H1 (cell line): ENCODE results near the gene NEK4. TPM values are rescaled to one million over a fixed set of nuclear protein-coding genes. Genes with fewer than 3 reads are reported as not detected.

ENCODE experiments used
- CTCF ChIA-PET: fragments of 300-600 bp; sonication (Branson Sonifier 250); formaldehyde crosslinking; loops from one replicate; lab custom pipeline; 2021; ENCODE audit not compliant: partially characterized antibody; lab: Charles Lee
- POLR2A ChIA-PET: fragments of 300-600 bp; sonication (Branson Sonifier 250); formaldehyde crosslinking; loops from one replicate; lab custom pipeline; 2021; ENCODE audit warnings: inconsistent platforms; ENCODE audit not compliant: partially characterized antibody; lab: Charles Lee
- DNase-seq, 2 experiments: peaks; one replicate each; pipeline versions ENCODE4 v3.0.0 to v3.0.0-alpha.2; 2010 to 2022; ENCODE audit warnings: low spot score in 2 of 2, low read depth in 1 of 2, mixed read lengths in 1 of 2
- FAIRE-seq: peaks from 2 replicates; lab custom pipeline; 2011; peaks lifted over from hg19 to GRCh38; lab: Jason Lieb, UNC
- H2AFZ ChIP-seq: 2 replicates; pipeline ENCODE4 v1.8.1; 2012; ENCODE audit warnings: low read length, inconsistent platforms
- H2AK5ac ChIP-seq: 2 replicates; pipeline ENCODE4 v1.6.1; 2013; ENCODE audit warnings: low read depth, low read length
- H2BK120ac ChIP-seq: replicated peaks from 2 replicates; pipeline ENCODE3; 2013; ENCODE audit warnings: low read depth, low read length, inconsistent platforms
- H2BK12ac ChIP-seq: 2 replicates; pipeline ENCODE4 v1.6.1; 2013; ENCODE audit warnings: low read depth, low read length
- H2BK15ac ChIP-seq: 2 replicates; pipeline ENCODE4 v1.6.1; 2013; ENCODE audit warnings: low read length
- H2BK20ac ChIP-seq: 2 replicates; pipeline ENCODE4 v1.6.1; 2013; ENCODE audit warnings: low read length
- H2BK5ac ChIP-seq: 2 replicates; pipeline ENCODE4 v1.6.1; 2013; ENCODE audit warnings: low read depth, low read length
- H3K14ac ChIP-seq: 2 replicates; pipeline ENCODE4 v1.6.1; 2013; ENCODE audit warnings: inconsistent platforms; ENCODE audit not compliant: insufficient read length
- H3K18ac ChIP-seq: 2 replicates; pipeline ENCODE4 v1.6.1; 2013; ENCODE audit warnings: low read length; ENCODE audit errors: extremely low read depth
- H3K23ac ChIP-seq: 2 replicates; pipeline ENCODE4 v1.6.1; 2013; ENCODE audit warnings: inconsistent platforms; ENCODE audit not compliant: insufficient read length
- H3K23me2 ChIP-seq: 2 replicates; pipeline ENCODE4 v1.6.1; 2013; ENCODE audit warnings: low read depth, low read length
- H3K27ac ChIP-seq: 2 replicates; pipeline ENCODE4 v1.6.1; 2011; ENCODE audit warnings: low read depth, low read length, inconsistent platforms
- H3K27me3 ChIP-seq, 4 experiments: replicated peaks in 1 of 4; 1 replicate in 1 of 4; 2 replicates in 3 of 4; pipeline versions ENCODE4 v1.6.1 to v1.8.1; 2011 to 2013; ENCODE audit warnings: low read length in 3 of 4, mild to moderate bottlenecking in 3 of 4, inconsistent platforms in 2 of 4, mixed read lengths in 2 of 4, moderate library complexity in 1 of 4; ENCODE audit not compliant: control insufficient read depth in 3 of 4, insufficient read depth in 3 of 4; ENCODE audit errors: extremely low read depth in 1 of 4
- H3K36me3 ChIP-seq, 4 experiments: 2 replicates each; pipeline versions ENCODE4 v1.6.1 to v1.8.1; 2011 to 2013; ENCODE audit warnings: mild to moderate bottlenecking in 4 of 4, low read length in 3 of 4, moderate library complexity in 2 of 4, control low read depth in 1 of 4, inconsistent platforms in 1 of 4; ENCODE audit not compliant: insufficient read depth in 4 of 4, control insufficient read depth in 2 of 4
- H3K4ac ChIP-seq: replicated peaks from 2 replicates; pipeline ENCODE3; 2013; ENCODE audit warnings: low read length, low read depth, mixed read lengths, inconsistent platforms; ENCODE audit not compliant: insufficient read length
- H3K4me1 ChIP-seq, 4 experiments: replicated peaks in 1 of 4; 1 replicate in 1 of 4; 2 replicates in 3 of 4; pipeline versions ENCODE4 v1.6.1 to v1.8.1; 2011 to 2013; ENCODE audit warnings: low read length in 3 of 4, inconsistent platforms in 2 of 4, mixed read lengths in 1 of 4; ENCODE audit not compliant: insufficient read depth in 4 of 4, control insufficient read depth in 3 of 4
- H3K4me2 ChIP-seq, 2 experiments: 2 replicates each; pipeline versions ENCODE4 v1.6.1 to v1.8.1; 2011 to 2013; ENCODE audit warnings: low read depth in 2 of 2, low read length in 2 of 2, control low read depth in 1 of 2, inconsistent platforms in 1 of 2, mild to moderate bottlenecking in 1 of 2; ENCODE audit not compliant: insufficient read depth in 1 of 2
- H3K4me3 ChIP-seq, 4 experiments: fragments of 200-600, 300-600 bp in 1 of 4; sonication (generic), shearing (Covaris generic), sonication (Bioruptor Twin) in 1 of 4; 2 replicates each; pipeline versions ENCODE4 v1.5.1 to v1.8.1; 2011 to 2016; ENCODE audit warnings: low read length in 4 of 4, low read depth in 3 of 4, control low read depth in 2 of 4, inconsistent platforms in 2 of 4, mild to moderate bottlenecking in 2 of 4, mixed read lengths in 1 of 4, moderate library complexity in 1 of 4; ENCODE audit not compliant: insufficient read depth in 2 of 4; ENCODE audit errors: extremely low read depth in 1 of 4
- H3K56ac ChIP-seq: replicated peaks from 2 replicates; pipeline ENCODE3; 2013; ENCODE audit warnings: low read depth, mild to moderate bottlenecking, mixed read lengths, low read length, inconsistent platforms; ENCODE audit not compliant: insufficient read length
- H3K79me1 ChIP-seq: 2 replicates; pipeline ENCODE4 v1.6.1; 2013; ENCODE audit warnings: low read depth, low read length, control low read depth
- H3K79me2 ChIP-seq, 2 experiments: 2 replicates each; pipeline versions ENCODE4 v1.6.1 to v1.8.1; 2012 to 2013; ENCODE audit warnings: low read length in 2 of 2, mild to moderate bottlenecking in 2 of 2, inconsistent platforms in 1 of 2; ENCODE audit not compliant: insufficient read depth in 2 of 2, control insufficient read depth in 1 of 2
- H3K9ac ChIP-seq, 4 experiments: replicated peaks in 1 of 4; 1 replicate in 1 of 4; 2 replicates in 3 of 4; pipeline versions ENCODE4 v1.6.1 to v1.8.1; 2011 to 2013; ENCODE audit warnings: low read depth in 3 of 4, low read length in 3 of 4, control low read depth in 2 of 4, mild to moderate bottlenecking in 2 of 4, moderate library complexity in 2 of 4, inconsistent platforms in 1 of 4; ENCODE audit errors: extremely low read depth in 1 of 4
- H3K9me3 ChIP-seq, 2 experiments: 2 replicates each; pipeline versions ENCODE4 v1.6.1 to v1.8.1; 2012 to 2013; ENCODE audit warnings: mild to moderate bottlenecking in 2 of 2, moderate library complexity in 2 of 2, control low read depth in 1 of 2, inconsistent platforms in 1 of 2, low read depth in 1 of 2, low read length in 1 of 2, mixed read lengths in 1 of 2; ENCODE audit not compliant: insufficient read depth in 2 of 2
- H4K20me1 ChIP-seq, 2 experiments: replicated peaks in 1 of 2; 2 replicates each; pipeline versions ENCODE3 to v1.8.1; 2011 to 2013; ENCODE audit warnings: inconsistent platforms in 2 of 2, low read length in 2 of 2, mild to moderate bottlenecking in 1 of 2; ENCODE audit not compliant: insufficient read depth in 2 of 2, control insufficient read depth in 1 of 2
- H4K5ac ChIP-seq: 2 replicates; pipeline ENCODE4 v1.6.1; 2013; ENCODE audit warnings: low read length, low read depth, mixed read lengths, inconsistent platforms; ENCODE audit not compliant: insufficient read length
- H4K8ac ChIP-seq: 2 replicates; pipeline ENCODE4 v1.8.0; 2013; ENCODE audit warnings: mild to moderate bottlenecking, moderate library complexity, low read length, inconsistent platforms; ENCODE audit not compliant: insufficient read depth; ENCODE audit errors: extremely low read depth
- H4K91ac ChIP-seq: replicated peaks from 2 replicates; pipeline ENCODE3; 2013; ENCODE audit warnings: low read length, mixed read lengths, inconsistent platforms; ENCODE audit not compliant: insufficient read length
- CBX5 ChIP-seq: fragments of 300-800, 300-1000 bp; sonication (generic); IDR thresholded peaks from 2 replicates; pipeline ENCODE4 v1.7.1; 2016; ENCODE audit warnings: antibody characterized with exemption, low read length, low read depth
- EP300 ChIP-seq, 2 experiments: IDR thresholded peaks; 1 replicate in 1 of 2; 2 replicates in 1 of 2; pipeline ENCODE4 v1.6.1; 2011 to 2012; ENCODE audit warnings: low read depth in 2 of 2, low read length in 2 of 2, mild to moderate bottlenecking in 2 of 2, borderline replicate concordance in 1 of 2, inconsistent platforms in 1 of 2, moderate library complexity in 1 of 2
- FOSL1 ChIP-seq: IDR thresholded peaks from 2 replicates; pipeline ENCODE4 v1.6.1; 2011; ENCODE audit warnings: mild to moderate bottlenecking, low read depth, low read length, moderate library complexity; ENCODE audit not compliant: insufficient read depth
- KDM4A ChIP-seq: IDR thresholded peaks from one replicate; pipeline ENCODE4 v1.7.1; 2012; ENCODE audit warnings: low read depth, mild to moderate bottlenecking, moderate library complexity, low read length, inconsistent platforms; ENCODE audit not compliant: severe bottlenecking
- WGBS, 2 experiments: shearing (Covaris generic) in 1 of 2; methylation state at CpG; one replicate each; pipeline versions ENCODE4 v1.1.6 to v1.1.7; 2013 to 2015; ENCODE audit warnings: low lambda C conversion rate in 2 of 2, mixed read lengths in 2 of 2, inconsistent platforms in 1 of 2, low coverage in 1 of 2, missing lambda C conversion rate in 1 of 2; ENCODE audit not compliant: insufficient replicate concordance in 2 of 2, insufficient coverage in 1 of 2, insufficient read length in 1 of 2; ENCODE audit errors: extremely low coverage in 1 of 2, missing lambda C conversion rate in 1 of 2; 5-methylcytosine and 5-hydroxymethylcytosine counted together
- polyA plus RNA-seq, 7 experiments: library from polyadenylated mRNA; depleted of rRNA in 3 of 7; stranded (reverse) in 5 of 7; unstranded in 2 of 7; fragments of >200 nt in 5 of 7; fragments of 200-250 nt in 2 of 7; gene quantifications; 1 replicate in 5 of 7; 2 replicates in 1 of 7; 4 replicates in 1 of 7; pipeline versions ENCODE4 v1.2.1 to v1.2.3, GENCODE V29; 2011 to 2013; ENCODE audit warnings: missing spikeins in 2 of 7, mixed read lengths in 2 of 7
- total RNA-seq: library from RNA; stranded (reverse); fragmentation: NEBNext Ultra II Directional; extraction: Animal tissue kit (Norgen Biotek cat#: 25700); gene quantifications from 2 replicates; pipeline ENCODE4 v1.2.1, GENCODE V29; 2021
- TF ChIP-seq, protein P1 (sequence below): IDR thresholded peaks from 2 replicates; pipeline ENCODE4 v1.6.1; 2012; ENCODE audit warnings: low read length, inconsistent platforms
- TF ChIP-seq, protein P2 (sequence below): IDR thresholded peaks from 2 replicates; pipeline ENCODE4 v1.6.1; 2011; ENCODE audit warnings: low read length, improper control_type of control experiment

NEK4 gene
- total and polyA plus RNA-seq, 2 of the 8 experiments (the other 6 are each of a cell fraction or from before 2014, with no cell fraction given), result 7.5 to 40.0 TPM

DNA sequence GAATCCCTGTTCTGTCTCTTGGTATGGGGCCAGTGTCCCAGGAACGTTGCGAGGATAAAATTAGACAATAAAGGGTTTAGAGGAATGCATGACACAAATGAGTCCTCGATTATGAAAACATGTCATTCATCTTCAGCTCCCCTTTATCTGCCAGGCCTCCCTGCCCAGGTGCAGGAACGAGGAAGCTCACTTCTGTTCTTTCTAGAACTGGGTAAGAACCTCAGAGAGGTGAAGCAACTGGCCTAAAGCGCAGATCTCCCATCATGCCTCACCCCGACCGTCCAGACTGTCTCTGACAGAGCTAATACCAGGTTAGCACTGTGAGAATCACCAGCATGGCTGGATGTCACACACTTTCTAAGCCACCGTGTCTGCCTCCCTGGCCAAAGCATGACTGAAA, 5.1 kb upstream of the NEK4 start:
- Histone ChIP-seq H2AFZ (0 out of 2 replicates have a peak overlapping the region, but pooled peaks have one; percentile 10), H4K8ac (no peak overlapping the region; the same call in 1 of the 2 replicates), H3K4me2 (no peak overlapping the region), H3K4me3 (no peak overlapping the region), H3K18ac (no peak overlapping the region), H2BK20ac (no peak overlapping the region), H3K23me2 (peaks cover 4% of the 10 kb centered on the region), H3K23ac (no peak overlapping the region), H2BK15ac (no peak overlapping the region), H3K56ac (no peak overlapping the region), H2BK12ac (no peak overlapping the region), H2BK5ac (no peak overlapping the region), H3K79me2 (no peaks in the 10 kb centered on the region), H3K4ac (no peak overlapping the region), H3K27ac (no peak overlapping the region), H4K20me1 (no peaks in the 10 kb centered on the region), H3K4me1 (no peaks in the 10 kb centered on the region), H3K27me3 (no peaks in the 10 kb centered on the region; a peak in 1 of 7 replicates), H3K9ac (0 out of 7 replicates have a peak overlapping the region, but pooled peaks of 1 of the 4 experiments have one; percentile 15), H3K14ac (no peak overlapping the region), H2AK5ac (no peak overlapping the region), H2BK120ac (no peak overlapping the region), H4K91ac (no peak overlapping the region), H4K5ac (no peak overlapping the region), H3K36me3 (no peaks in the 10 kb centered on the region), H3K9me3 (no peaks in the 10 kb centered on the region), H3K79me1 (no peaks in the 10 kb centered on the region)
- FAIRE-seq (no peak), DNase-seq (no peak)
- TF ChIP-seq EP300 (IDR thresholded peaks at IDR 0.05; ENCODE audit: borderline replicate concordance in 1 of 2, low read depth in 2 of 2, low read length in 2 of 2) (no peak), KDM4A (no peak), FOSL1 (no peak), CBX5 (no peak)
- TF ChIP-seq, protein P1, sequence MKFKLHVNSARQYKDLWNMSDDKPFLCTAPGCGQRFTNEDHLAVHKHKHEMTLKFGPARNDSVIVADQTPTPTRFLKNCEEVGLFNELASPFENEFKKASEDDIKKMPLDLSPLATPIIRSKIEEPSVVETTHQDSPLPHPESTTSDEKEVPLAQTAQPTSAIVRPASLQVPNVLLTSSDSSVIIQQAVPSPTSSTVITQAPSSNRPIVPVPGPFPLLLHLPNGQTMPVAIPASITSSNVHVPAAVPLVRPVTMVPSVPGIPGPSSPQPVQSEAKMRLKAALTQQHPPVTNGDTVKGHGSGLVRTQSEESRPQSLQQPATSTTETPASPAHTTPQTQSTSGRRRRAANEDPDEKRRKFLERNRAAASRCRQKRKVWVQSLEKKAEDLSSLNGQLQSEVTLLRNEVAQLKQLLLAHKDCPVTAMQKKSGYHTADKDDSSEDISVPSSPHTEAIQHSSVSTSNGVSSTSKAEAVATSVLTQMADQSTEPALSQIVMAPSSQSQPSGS, result no peak
- TF ChIP-seq, protein P2, sequence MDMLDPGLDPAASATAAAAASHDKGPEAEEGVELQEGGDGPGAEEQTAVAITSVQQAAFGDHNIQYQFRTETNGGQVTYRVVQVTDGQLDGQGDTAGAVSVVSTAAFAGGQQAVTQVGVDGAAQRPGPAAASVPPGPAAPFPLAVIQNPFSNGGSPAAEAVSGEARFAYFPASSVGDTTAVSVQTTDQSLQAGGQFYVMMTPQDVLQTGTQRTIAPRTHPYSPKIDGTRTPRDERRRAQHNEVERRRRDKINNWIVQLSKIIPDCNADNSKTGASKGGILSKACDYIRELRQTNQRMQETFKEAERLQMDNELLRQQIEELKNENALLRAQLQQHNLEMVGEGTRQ, result no peak
- POLR2A ChIA-PET, result no interaction called here
- CTCF ChIA-PET, result interaction anchor here (0.7 to 2.8 kb wide), 5 partner anchors 9 to 212 kb away, joined by 3 to 11 read pairs (median 3); no protein-coding TSS in a partner anchor
- WGBS, 2 experiments, result 79% methylated on average over 8 of the region's 8 CpGs; no CpG with 5 or more reads in 1 of the 2 experiments
